GM04503 (cell line): Measurements from ENCODE around the gene DUSP8.

Source experiments
- DNase-seq: peaks from one replicate; pipeline ENCODE4 v3.0.0-alpha.2; 2012; ENCODE audit warnings: low read depth

The DUSP8 gene

DNA sequence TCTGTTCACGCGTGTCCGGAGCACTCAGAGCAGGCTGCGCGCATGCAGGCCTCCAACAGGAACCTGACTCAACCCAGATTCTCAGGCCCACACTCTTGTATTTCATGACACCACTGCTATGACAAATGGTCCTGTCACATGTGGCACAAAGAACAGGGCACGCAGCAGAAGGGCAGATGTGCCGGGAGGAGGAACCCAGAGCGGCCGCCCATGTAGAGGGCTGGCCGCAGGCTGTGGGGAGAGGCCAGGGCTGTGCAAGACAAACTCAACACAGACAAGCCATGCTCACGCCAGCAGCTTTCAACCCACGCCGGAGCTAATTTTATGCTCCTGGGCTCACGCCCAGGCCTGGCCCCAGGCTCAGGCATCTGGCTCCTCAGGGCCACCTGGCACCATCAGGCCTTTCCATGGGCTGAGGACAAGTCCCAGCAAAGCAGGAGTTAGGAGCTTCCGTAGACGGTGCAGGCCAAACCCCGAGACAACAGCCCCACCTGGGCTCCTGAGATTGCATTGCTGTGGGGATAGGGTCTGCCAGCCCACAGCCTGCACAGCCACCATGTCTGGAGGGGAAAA, 40.0 kb downstream of the DUSP8 start:
- peak; percentile 67 for DNase-seq

GRCh38 chr11:1531449-1532013, 40.5 kb downstream of the DUSP8 start:
- no peak for DNase-seq

GRCh38 chr11:1530686-1531448, 41.2 kb downstream of the DUSP8 start:
- no peak for DNase-seq

GRCh38 chr11:1529774-1530173, 42.3 kb downstream of the DUSP8 start:
- no peak for DNase-seq

DNA sequence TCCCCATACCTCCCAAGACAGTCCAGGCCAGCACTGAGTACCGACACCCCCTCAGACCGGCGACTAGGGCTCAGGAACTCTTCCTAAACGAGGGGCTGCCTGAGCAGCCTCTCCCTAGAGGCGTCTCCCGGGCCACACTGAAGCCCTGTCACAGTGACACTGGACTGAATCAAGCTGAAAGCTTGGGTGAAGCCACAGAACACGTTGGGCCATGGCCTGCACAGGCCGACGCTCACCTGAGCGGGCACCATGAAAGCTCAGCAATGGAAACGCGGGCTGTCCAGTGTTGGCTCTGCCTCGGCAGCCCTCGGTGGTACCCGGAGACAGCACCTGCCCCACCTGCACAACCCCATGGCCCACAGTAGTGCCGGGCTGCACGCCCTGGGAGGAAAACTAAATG, 42.8 kb downstream of the DUSP8 start:
- no peak for DNase-seq

DNA sequence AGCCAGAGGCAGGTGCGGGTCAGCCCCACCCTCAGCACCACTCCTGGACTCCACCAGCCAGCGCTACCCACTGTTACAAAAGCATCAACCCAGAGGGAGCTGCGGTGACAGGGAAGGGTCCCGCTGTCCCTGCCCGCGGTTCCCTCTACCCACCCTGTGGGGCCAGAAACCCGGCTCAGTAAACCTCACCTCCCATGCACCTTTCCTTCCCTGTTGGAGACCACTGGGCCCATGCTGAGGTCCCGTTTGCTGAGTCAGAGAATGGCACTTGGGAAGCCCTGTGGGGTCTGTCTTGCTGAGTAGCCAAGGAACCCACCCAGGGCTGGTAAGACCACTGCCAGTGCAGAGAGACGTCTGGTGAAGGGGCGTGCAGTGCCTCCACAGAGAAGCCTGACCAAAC, 43.4 kb downstream of the DUSP8 start:
- no peak for DNase-seq

DNA sequence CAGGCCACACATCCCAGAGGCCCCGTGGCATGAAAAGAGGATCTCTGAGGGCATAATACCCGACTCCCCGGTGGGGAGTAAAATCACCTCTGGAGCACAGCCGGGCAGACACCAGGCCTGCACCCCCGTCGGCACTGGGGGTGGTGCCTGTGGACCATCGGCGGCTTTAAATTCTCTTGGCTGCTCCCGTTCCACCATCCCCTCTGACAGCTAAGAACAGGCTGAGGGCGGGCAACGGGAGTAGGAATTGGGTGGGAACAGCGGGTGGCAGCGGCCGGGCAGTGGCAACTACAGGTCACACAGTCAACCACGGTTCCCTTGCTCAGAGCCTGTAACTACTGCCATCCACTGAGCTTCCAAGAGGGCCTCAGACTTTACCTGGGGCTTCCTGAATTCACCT, 45.3 kb downstream of the DUSP8 start:
- no peak for DNase-seq

DNA sequence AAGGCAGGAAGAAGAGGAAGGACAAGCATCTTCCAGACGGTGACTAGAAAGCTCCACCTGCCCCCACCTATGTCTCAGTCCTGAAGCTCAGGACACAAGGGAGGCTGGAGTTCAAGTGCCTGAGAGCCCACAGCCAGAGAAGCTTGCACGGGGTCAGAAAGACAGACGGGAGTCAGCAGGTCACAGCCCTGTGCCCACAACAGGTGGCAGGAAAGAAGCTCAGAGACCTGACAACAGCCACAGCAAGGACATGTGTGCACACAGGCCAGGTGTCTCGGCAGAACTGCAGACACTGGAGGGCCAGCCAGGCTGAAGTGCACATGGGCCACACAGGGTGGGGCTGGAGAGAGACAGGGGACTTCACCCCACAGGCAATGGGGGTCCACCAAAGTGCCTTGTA, 48.3 kb downstream of the DUSP8 start:
- DNase-seq: no peak

- DNase-seq: no peak
Observed at GRCh38 chr11:1523077-1523476, 49.0 kb downstream of the DUSP8 start.

DNA sequence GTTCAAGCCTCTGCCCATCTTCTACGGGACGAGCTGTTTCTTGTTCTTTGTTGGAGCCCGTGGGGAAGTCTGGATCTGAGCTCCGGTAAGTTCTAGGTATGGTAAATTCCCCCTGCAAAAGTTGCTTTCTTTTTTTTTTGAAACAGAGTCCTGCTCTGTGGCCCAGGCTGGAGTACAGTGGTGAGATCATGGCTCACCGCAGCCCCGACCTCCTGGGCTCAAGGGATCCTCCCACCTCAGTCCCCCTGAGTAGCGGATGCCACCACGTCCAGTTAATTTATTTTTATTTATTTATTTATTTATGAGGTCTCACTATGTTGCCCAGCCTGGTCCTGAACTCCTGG, 50.0 kb downstream of the DUSP8 start:
- DNase-seq: no peak

GRCh38 chr11:1521382-1522080, 50.5 kb downstream of the DUSP8 start:
- no peak for DNase-seq

GRCh38 chr11:1520663-1521267, 51.3 kb downstream of the DUSP8 start:
- no peak for DNase-seq

DNA sequence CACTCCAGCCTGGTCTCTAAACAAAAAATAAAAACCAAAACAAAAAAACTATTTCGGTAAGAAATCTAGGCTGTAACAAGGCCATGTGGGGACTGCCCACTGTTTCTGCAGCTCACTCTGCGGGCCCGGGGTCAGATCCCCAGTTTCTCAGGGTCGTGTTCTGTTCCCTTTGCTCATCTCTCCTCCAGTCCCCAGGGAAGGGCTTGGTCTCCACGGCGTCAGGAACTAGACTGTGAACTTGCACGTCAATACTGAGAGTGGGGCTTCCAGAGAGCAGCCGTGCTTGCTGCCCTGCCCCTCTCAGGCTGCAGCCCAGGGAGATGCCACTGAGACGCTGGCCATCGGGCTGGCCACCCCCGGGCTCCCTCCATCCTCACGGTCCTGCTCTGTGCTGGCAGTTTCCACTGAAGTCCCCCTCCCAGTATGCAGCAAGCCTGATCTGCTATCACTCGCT, 51.8 kb downstream of the DUSP8 start:
- DNase-seq: no peak

DNA sequence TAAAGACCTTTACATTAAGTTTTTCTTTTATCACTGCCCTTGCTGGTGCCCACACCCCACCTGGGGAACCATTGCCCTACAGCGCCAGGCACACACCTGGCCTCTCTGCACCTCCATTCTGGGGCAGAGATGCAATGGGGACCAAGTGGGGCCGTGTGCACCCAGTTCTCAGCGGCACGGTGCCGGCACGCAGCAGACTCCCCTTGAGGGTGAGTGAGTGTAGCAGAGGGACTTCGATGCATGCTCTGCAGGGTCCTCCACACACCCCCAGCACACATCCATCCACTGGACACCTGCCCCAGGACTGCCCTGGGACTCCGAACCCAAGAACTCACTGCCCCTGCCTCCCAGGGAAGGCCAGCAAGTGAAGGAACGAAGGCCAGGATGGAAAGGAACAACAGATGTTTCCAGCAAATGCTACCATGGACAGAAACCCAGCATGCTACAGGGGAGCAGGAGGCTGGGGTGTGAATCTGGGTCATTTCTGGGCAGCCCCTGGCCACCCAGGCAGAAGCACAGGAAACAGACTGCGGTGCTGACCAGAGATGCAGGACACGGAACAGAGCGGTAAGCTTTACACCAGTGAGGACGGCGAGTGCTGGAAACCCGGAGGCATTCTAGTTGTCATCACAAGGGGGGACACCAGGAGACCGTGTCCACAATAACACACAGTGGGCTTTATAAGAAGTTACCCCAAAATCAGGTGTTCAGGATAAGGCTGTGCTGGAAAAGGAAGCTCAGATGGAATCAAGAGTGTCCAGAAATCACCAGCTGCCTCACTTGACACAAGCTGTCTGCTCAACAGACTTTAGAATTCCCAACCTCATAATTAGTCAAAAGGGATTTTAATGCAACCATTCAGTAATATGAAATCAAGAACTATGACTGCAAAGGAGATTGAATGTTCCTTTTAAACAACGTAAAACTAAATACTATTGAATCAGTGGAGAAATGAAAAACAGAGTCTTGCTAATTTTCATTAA, 52.8 kb downstream of the DUSP8 start:
- no peak for DNase-seq

- no peak for DNase-seq
Observed at GRCh38 chr11:1518301-1518700, 53.8 kb downstream of the DUSP8 start.

DNA sequence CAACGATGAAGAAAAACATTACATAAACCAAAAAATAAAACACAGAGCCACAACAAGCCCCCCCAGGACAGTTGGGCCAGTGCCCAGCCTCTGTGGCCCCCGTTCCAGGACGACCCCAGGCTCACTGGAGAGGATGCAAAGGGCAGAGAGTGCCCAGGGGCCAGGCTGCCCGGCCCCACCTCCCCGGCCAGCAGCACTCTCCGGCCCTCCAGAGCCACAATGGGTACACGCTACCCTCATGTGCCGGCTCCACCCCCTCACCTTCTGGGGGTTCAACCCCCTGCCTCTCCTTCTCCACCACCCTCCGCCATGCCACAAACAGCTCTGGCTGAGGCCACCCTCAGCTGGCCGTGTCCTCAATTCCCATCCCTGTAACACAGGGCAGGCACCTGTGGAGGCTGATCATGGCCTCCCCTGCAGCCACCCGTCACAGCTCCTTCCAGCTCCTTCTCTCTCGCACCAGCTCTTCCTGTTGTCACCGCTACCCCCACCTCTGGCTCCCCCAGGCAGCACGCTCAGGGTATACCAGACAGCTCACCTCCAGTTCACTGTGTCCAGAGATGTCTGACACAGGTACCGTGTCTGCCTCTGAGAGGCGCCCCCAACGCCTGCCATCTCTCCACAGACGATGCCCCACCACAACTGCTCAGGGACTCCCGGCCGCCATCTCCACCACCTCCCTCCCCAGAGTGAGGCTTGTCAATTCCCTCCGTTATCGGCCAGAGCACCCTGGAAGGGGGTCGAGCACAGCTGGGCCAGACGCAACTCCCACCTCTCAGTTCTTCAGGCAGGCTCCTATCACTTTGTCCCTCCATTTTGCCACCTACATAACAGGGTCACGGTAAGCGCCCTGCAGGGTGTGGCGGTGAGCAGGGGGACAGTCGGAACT, 54.7 kb downstream of the DUSP8 start:
- DNase-seq: no peak

GRCh38 chr11:1516273-1517067, 55.6 kb downstream of the DUSP8 start:
- peak; percentile 38 for DNase-seq

- no peak for DNase-seq
Observed at GRCh38 chr11:1515082-1516060, 56.7 kb downstream of the DUSP8 start.
